HepG2 (cell line): ENCODE measurements around the gene TMED3. TPM values are rescaled to one million over a fixed set of nuclear protein-coding genes. Genes with fewer than 3 reads are reported as not detected.

Source experiments
- ARHGAP35 ChIP-seq: sonication (generic); formaldehyde crosslinking; IDR thresholded peaks from 2 replicates; pipeline ENCODE4 v1.9.0; 2022; ENCODE audit warnings: mild to moderate bottlenecking, inconsistent platforms, moderate library complexity, missing genetic modification reagents, borderline replicate concordance
- KLF6 ChIP-seq: IDR thresholded peaks from 2 replicates; pipeline ENCODE4 v1.8.0; 2016; ENCODE audit warnings: missing biosample characterization, missing genetic modification reagents
- NCOA1 ChIP-seq: sonication (generic); formaldehyde crosslinking; IDR thresholded peaks from 2 replicates; pipeline ENCODE4 v1.9.0; 2021; ENCODE audit warnings: missing genetic modification reagents
- SSRP1 ChIP-seq: IDR thresholded peaks from 2 replicates; pipeline ENCODE4 v1.6.1; 2016; ENCODE audit warnings: control low read depth
- ZFY ChIP-seq: sonication (generic); formaldehyde crosslinking; IDR thresholded peaks from 2 replicates; pipeline ENCODE4 v1.4.0; 2020; ENCODE audit warnings: missing genetic modification reagents
- ZNF350 ChIP-seq: sonication (generic); formaldehyde crosslinking; IDR thresholded peaks from 2 replicates; pipeline ENCODE4 v1.4.0; 2020; ENCODE audit warnings: mild to moderate bottlenecking, low read depth, missing genetic modification reagents, borderline replicate concordance
- ZNF589 ChIP-seq: sonication (generic); formaldehyde crosslinking; conservative IDR thresholded peaks from 2 replicates; pipeline ENCODE4 v1.8.0; 2022; ENCODE audit warnings: mild to moderate bottlenecking, moderate library complexity, missing genetic modification reagents
- ZNF720 ChIP-seq: sonication (generic); formaldehyde crosslinking; IDR thresholded peaks from 2 replicates; pipeline ENCODE4 v1.4.0; 2020; ENCODE audit warnings: missing genetic modification reagents
- polyA plus RNA-seq, 8 experiments: library from polyadenylated mRNA; depleted of rRNA in 3 of 8; stranded (reverse) in 7 of 8; unstranded in 1 of 8; fragments of >200 nt; fragmentation: Illumina TruSeq in 4 of 8; extraction: Trizol in 4 of 8; gene quantifications; 2 replicates each; pipeline versions ENCODE4 v1.2.1 to v1.2.3, GENCODE V29; 2011 to 2016; ENCODE audit warnings: low read depth in 4 of 8, missing spikeins in 1 of 8, mixed read lengths in 1 of 8; ENCODE audit not compliant: insufficient read depth in 1 of 8
- total RNA-seq, 5 experiments: library from RNA; depleted of rRNA; stranded (reverse); fragments of >200 nt; fragmentation: Illumina TruSeq; extraction: Trizol; gene quantifications; 2 replicates each; pipeline ENCODE4 v1.2.3, GENCODE V29; 2016; ENCODE audit warnings: low read depth in 1 of 5
- TF ChIP-seq, protein P1 (sequence below): sonication (generic); formaldehyde crosslinking; IDR thresholded peaks from 2 replicates; pipeline ENCODE4 v1.8.0; 2022; ENCODE audit warnings: missing genetic modification reagents, mild to moderate bottlenecking, moderate library complexity, borderline replicate concordance
- TF ChIP-seq, protein P2 (sequence below): sonication (generic); formaldehyde crosslinking; IDR thresholded peaks from 2 replicates; pipeline ENCODE4 v1.4.0; 2020; ENCODE audit warnings: missing genetic modification reagents
- TF ChIP-seq, protein P3 (sequence below): sonication (generic); formaldehyde crosslinking; IDR thresholded peaks from 2 replicates; pipeline ENCODE4 v1.4.0; 2020; ENCODE audit warnings: mild to moderate bottlenecking, low read depth, missing genetic modification reagents
- TF ChIP-seq, protein P4 (sequence below): IDR thresholded peaks from 2 replicates; pipeline ENCODE4 v1.6.1; 2018; ENCODE audit warnings: missing genetic modification reagents, mild to moderate bottlenecking, missing compliant biosample characterization

The TMED3 gene
- total and polyA plus RNA-seq, 2 of the 13 experiments (the other 11 are each of a cell fraction or from before 2014, with no cell fraction given), result 125 to 155 TPM

DNA sequence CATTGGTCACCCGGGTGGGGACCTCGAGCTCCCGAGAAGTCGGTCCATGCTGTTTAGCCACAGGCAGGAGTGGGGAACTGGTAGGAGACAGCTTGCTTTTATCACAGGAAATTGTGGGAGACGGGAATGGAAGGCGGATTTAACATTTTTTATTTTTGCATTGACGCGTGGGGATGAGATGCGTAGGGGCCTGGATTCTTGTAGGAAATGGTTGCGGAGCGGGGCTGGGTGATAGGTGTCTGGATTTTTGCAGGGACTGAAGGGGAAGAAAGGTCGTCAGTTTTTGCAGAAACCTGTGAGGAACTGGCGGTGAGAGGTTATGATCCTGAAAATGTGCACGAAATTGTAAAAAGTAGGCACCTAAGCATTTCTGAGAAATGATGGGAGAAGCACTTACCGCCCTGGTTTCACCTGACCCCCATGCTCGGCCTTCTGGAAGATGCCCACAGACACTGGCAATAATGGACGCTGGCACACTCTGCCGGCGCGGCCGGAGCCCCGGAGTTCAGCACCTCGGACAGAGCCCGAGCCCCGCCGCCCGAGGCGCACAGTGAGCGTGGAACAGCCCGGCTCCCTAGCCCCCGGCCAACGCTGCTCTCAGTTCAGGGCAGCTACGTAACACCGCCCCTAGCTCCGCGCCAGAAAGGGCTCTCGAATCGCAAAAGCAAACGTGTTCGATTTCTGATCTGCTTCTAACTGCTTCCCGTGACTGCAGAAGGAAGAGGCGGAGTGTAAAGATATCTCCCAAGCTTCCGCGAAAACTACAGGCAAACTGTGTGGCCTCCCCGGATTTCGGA is 27.5 kb upstream of the TMED3 start (continued):
- TF ChIP-seq ZNF589 (CRISPR knock-in tag) (0 out of 2 replicates have a peak, but pooled peaks have one; percentile 28), SSRP1 (CRISPR knock-in tag) (no peak), ZNF350 (CRISPR knock-in tag) (no peak), ARHGAP35 (CRISPR knock-in tag) (no peak), NCOA1 (no peak), KLF6 (peak; percentile 61; the same call in 1 of the 2 replicates), ZFY (CRISPR knock-in tag) (no peak), ZNF720 (CRISPR knock-in tag) (no peak)
- TF ChIP-seq, protein P1, sequence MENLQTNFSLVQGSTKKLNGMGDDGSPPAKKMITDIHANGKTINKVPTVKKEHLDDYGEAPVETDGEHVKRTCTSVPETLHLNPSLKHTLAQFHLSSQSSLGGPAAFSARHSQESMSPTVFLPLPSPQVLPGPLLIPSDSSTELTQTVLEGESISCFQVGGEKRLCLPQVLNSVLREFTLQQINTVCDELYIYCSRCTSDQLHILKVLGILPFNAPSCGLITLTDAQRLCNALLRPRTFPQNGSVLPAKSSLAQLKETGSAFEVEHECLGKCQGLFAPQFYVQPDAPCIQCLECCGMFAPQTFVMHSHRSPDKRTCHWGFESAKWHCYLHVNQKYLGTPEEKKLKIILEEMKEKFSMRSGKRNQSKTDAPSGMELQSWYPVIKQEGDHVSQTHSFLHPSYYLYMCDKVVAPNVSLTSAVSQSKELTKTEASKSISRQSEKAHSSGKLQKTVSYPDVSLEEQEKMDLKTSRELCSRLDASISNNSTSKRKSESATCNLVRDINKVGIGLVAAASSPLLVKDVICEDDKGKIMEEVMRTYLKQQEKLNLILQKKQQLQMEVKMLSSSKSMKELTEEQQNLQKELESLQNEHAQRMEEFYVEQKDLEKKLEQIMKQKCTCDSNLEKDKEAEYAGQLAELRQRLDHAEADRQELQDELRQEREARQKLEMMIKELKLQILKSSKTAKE (CRISPR knock-in tag), result no peak
- TF ChIP-seq, protein P2, sequence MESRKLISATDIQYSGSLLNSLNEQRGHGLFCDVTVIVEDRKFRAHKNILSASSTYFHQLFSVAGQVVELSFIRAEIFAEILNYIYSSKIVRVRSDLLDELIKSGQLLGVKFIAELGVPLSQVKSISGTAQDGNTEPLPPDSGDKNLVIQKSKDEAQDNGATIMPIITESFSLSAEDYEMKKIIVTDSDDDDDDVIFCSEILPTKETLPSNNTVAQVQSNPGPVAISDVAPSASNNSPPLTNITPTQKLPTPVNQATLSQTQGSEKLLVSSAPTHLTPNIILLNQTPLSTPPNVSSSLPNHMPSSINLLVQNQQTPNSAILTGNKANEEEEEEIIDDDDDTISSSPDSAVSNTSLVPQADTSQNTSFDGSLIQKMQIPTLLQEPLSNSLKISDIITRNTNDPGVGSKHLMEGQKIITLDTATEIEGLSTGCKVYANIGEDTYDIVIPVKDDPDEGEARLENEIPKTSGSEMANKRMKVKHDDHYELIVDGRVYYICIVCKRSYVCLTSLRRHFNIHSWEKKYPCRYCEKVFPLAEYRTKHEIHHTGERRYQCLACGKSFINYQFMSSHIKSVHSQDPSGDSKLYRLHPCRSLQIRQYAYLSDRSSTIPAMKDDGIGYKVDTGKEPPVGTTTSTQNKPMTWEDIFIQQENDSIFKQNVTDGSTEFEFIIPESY, result no peak
- TF ChIP-seq, protein P3, sequence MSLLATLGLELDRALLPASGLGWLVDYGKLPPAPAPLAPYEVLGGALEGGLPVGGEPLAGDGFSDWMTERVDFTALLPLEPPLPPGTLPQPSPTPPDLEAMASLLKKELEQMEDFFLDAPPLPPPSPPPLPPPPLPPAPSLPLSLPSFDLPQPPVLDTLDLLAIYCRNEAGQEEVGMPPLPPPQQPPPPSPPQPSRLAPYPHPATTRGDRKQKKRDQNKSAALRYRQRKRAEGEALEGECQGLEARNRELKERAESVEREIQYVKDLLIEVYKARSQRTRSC (CRISPR knock-in tag), result no peak
- TF ChIP-seq, protein P4, sequence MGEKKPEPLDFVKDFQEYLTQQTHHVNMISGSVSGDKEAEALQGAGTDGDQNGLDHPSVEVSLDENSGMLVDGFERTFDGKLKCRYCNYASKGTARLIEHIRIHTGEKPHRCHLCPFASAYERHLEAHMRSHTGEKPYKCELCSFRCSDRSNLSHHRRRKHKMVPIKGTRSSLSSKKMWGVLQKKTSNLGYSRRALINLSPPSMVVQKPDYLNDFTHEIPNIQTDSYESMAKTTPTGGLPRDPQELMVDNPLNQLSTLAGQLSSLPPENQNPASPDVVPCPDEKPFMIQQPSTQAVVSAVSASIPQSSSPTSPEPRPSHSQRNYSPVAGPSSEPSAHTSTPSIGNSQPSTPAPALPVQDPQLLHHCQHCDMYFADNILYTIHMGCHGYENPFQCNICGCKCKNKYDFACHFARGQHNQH, result 0 out of 2 replicates have a peak, but pooled peaks have one; percentile 49
